Measurements from ENCODE around the gene TRPM1.

The TRPM1 gene

GRCh38 chr15:31145271-31145911, 43.9 kb upstream of the TRPM1 start:
- no peak for DNase-seq (ENCODE audit: extremely low read depth, low read depth)
- no peak; the same call in 1 of the 2 replicates for TF ChIP-seq CTCF (IDR thresholded peaks at IDR 0.05; ENCODE audit: low read depth, low read length)

- no peak for DNase-seq (ENCODE audit: extremely low read depth, low read depth)
- no peak for TF ChIP-seq CTCF (IDR thresholded peaks at IDR 0.05; ENCODE audit: low read depth, low read length)
These were observed 40.3 kb upstream of the TRPM1 start for GRCh38 chr15:31141792-31142191.

GRCh38 chr15:31136607-31137328, 35.2 kb upstream of the TRPM1 start:
- no peak for DNase-seq (ENCODE audit: extremely low read depth, low read depth)
- TF ChIP-seq CTCF (IDR thresholded peaks at IDR 0.05; ENCODE audit: low read depth, low read length) = no peak

- TF ChIP-seq CTCF (IDR thresholded peaks at IDR 0.05; ENCODE audit: low read depth, low read length) = no peak
- DNase-seq (ENCODE audit: extremely low read depth, low read depth) = no peak
These were observed 34.5 kb upstream of the TRPM1 start for GRCh38 chr15:31136016-31136415.

GRCh38 chr15:31135523-31135922, 34.0 kb upstream of the TRPM1 start:
- no peak for TF ChIP-seq CTCF (IDR thresholded peaks at IDR 0.05; ENCODE audit: low read depth, low read length)
- DNase-seq (ENCODE audit: extremely low read depth, low read depth) = no peak

GRCh38 chr15:31133890-31134289, 32.4 kb upstream of the TRPM1 start:
- DNase-seq (ENCODE audit: extremely low read depth, low read depth) = no peak
- no peak for TF ChIP-seq CTCF (IDR thresholded peaks at IDR 0.05; ENCODE audit: low read depth, low read length)

GRCh38 chr15:31131853-31132375, 30.4 kb upstream of the TRPM1 start:
- no peak for DNase-seq (ENCODE audit: extremely low read depth, low read depth)
- TF ChIP-seq CTCF (IDR thresholded peaks at IDR 0.05; ENCODE audit: low read depth, low read length) = no peak

All from AG09319 (cell line).